Liver (tissue), 9 donors: ENCODE results near the gene ATG10. TPM values are rescaled to one million over a fixed set of nuclear protein-coding genes. Genes with fewer than 3 reads are reported as not detected.
A peak's percentile ranks its signal among the peaks of the same experiment; 100 is the strongest.

ENCODE experiments used
- DNase-seq: peaks from one replicate; pipeline ENCODE4 v3.0.0-alpha.2; 2017; ENCODE audit warnings: low spot score
- H3K27ac ChIP-seq, 2 donors: one replicate each; pipeline ENCODE4 v1.7.0; 2013; ENCODE audit warnings: inconsistent platforms in 2 of 2, low read length in 2 of 2, control low read depth in 1 of 2, low read depth in 1 of 2, mild to moderate bottlenecking in 1 of 2
- H3K27me3 ChIP-seq, 4 donors: one replicate each; pipeline versions ENCODE4 v1.6.1 to v1.7.0; 2013; ENCODE audit warnings: low read length in 3 of 4, inconsistent platforms in 1 of 4, mild to moderate bottlenecking in 1 of 4, moderate library complexity in 1 of 4; ENCODE audit not compliant: control insufficient read depth in 4 of 4, insufficient read depth in 4 of 4
- H3K36me3 ChIP-seq, 4 donors: one replicate each; pipeline versions ENCODE4 v1.6.1 to v1.7.0; 2013; ENCODE audit warnings: low read length in 3 of 4, mild to moderate bottlenecking in 3 of 4, low read depth in 1 of 4, moderate library complexity in 1 of 4; ENCODE audit not compliant: control insufficient read depth in 4 of 4, insufficient read depth in 3 of 4
- H3K4me1 ChIP-seq, 4 donors: one replicate each; pipeline versions ENCODE4 v1.6.1 to v1.7.0; 2013; ENCODE audit warnings: low read length in 3 of 4, mild to moderate bottlenecking in 3 of 4, moderate library complexity in 1 of 4; ENCODE audit not compliant: control insufficient read depth in 4 of 4, insufficient read depth in 4 of 4
- H3K4me3 ChIP-seq, 3 donors: one replicate each; pipeline versions ENCODE4 v1.6.1 to v1.7.0; 2013; ENCODE audit warnings: low read length in 3 of 3, control low read depth in 1 of 3, low read depth in 1 of 3, mild to moderate bottlenecking in 1 of 3
- H3K9ac ChIP-seq, 2 donors: one replicate each; pipeline ENCODE4 v1.7.0; 2013; ENCODE audit warnings: low read length in 2 of 2, mild to moderate bottlenecking in 2 of 2, moderate library complexity in 2 of 2, control low read depth in 1 of 2, low read depth in 1 of 2
- H3K9me3 ChIP-seq, 4 donors: one replicate each; pipeline versions ENCODE4 v1.6.1 to v1.7.0; 2013; ENCODE audit warnings: low read length in 3 of 4; ENCODE audit not compliant: control insufficient read depth in 4 of 4
- CTCF ChIP-seq: fragments of 150-350 bp; IDR thresholded peaks from 2 replicates; pipeline ENCODE4 v1.5.1; 2017; ENCODE audit warnings: improper control_type of control experiment, low read depth, low read length; ENCODE audit not compliant: missing input control
- FOXA1 ChIP-seq: IDR thresholded peaks from 2 replicates; pipeline ENCODE4 v1.6.1; 2016; ENCODE audit warnings: antibody characterized with exemption
- FOXA2 ChIP-seq: IDR thresholded peaks from 2 replicates; pipeline ENCODE4 v1.6.1; 2016; ENCODE audit warnings: antibody characterized with exemption
- GABPA ChIP-seq, 2 donors: IDR thresholded peaks in 1 of 2; conservative IDR thresholded peaks in 1 of 2; 2 replicates each; pipeline ENCODE4 v1.6.1; 2016; ENCODE audit warnings: antibody characterized with exemption in 2 of 2, mild to moderate bottlenecking in 1 of 2, moderate library complexity in 1 of 2
- HNF4A ChIP-seq, 2 donors: conservative IDR thresholded peaks; 2 replicates each; pipeline ENCODE4 v1.6.1; 2016; ENCODE audit warnings: antibody characterized with exemption in 2 of 2, mild to moderate bottlenecking in 2 of 2
- HNF4G ChIP-seq: IDR thresholded peaks from 2 replicates; pipeline ENCODE4 v1.6.1; 2016; ENCODE audit warnings: antibody characterized with exemption
- NR2F2 ChIP-seq: IDR thresholded peaks from 2 replicates; pipeline ENCODE4 v1.6.1; 2016; ENCODE audit warnings: antibody characterized with exemption
- RAD21 ChIP-seq, 2 donors: IDR thresholded peaks; 2 replicates each; pipeline ENCODE4 v1.6.1; 2016; ENCODE audit warnings: antibody characterized with exemption in 2 of 2, mild to moderate bottlenecking in 2 of 2
- SP1 ChIP-seq: IDR thresholded peaks from 2 replicates; pipeline ENCODE4 v1.6.1; 2018; ENCODE audit warnings: antibody characterized with exemption, mild to moderate bottlenecking
- YY1 ChIP-seq: IDR thresholded peaks from 2 replicates; pipeline ENCODE4 v1.6.1; 2016; ENCODE audit warnings: antibody characterized with exemption, mild to moderate bottlenecking
- WGBS: extraction: QIAGEN DNeasy Blood & Tissue Kit; methylation state at CpG from one replicate; pipeline ENCODE4 v1.1.7; 2013; 5-methylcytosine and 5-hydroxymethylcytosine counted together
- polyA plus RNA-seq, 2 donors: library from polyadenylated mRNA; stranded (reverse) in 1 of 2; unstranded in 1 of 2; fragments of 200-250 nt in 1 of 2; fragments of >200 nt in 1 of 2; fragmentation: Nextera tagmentation in 1 of 2; extraction: Ambion mirVana in 1 of 2; gene quantifications; one replicate each; pipeline versions ENCODE4 v1.2.1 to v1.2.3, GENCODE V29; 2013 to 2015
- total RNA-seq, 2 donors: library from RNA; depleted of rRNA; stranded (reverse); fragments of >200 nt; gene quantifications; one replicate each; pipeline ENCODE4 v1.2.3, GENCODE V29; 2014
- TF ChIP-seq, protein P1 (sequence below): IDR thresholded peaks from 2 replicates; pipeline ENCODE4 v1.6.1; 2016; ENCODE audit warnings: antibody characterized with exemption, mild to moderate bottlenecking
- TF ChIP-seq, protein P2 (sequence below): IDR thresholded peaks from 2 replicates; pipeline ENCODE4 v1.6.1; 2016; ENCODE audit warnings: antibody characterized with exemption
- donor health status: healthy.
- donor health status: healthy.
- donor health status: healthy.
- donor health status: healthy.
- donor health status: healthy.

Gene ATG10
- total and polyA plus RNA-seq, 4 donors = 3.1 to 7.8 (median 7.4) TPM

- TF ChIP-seq CTCF = peak; percentile 89
- TF ChIP-seq, protein P1, sequence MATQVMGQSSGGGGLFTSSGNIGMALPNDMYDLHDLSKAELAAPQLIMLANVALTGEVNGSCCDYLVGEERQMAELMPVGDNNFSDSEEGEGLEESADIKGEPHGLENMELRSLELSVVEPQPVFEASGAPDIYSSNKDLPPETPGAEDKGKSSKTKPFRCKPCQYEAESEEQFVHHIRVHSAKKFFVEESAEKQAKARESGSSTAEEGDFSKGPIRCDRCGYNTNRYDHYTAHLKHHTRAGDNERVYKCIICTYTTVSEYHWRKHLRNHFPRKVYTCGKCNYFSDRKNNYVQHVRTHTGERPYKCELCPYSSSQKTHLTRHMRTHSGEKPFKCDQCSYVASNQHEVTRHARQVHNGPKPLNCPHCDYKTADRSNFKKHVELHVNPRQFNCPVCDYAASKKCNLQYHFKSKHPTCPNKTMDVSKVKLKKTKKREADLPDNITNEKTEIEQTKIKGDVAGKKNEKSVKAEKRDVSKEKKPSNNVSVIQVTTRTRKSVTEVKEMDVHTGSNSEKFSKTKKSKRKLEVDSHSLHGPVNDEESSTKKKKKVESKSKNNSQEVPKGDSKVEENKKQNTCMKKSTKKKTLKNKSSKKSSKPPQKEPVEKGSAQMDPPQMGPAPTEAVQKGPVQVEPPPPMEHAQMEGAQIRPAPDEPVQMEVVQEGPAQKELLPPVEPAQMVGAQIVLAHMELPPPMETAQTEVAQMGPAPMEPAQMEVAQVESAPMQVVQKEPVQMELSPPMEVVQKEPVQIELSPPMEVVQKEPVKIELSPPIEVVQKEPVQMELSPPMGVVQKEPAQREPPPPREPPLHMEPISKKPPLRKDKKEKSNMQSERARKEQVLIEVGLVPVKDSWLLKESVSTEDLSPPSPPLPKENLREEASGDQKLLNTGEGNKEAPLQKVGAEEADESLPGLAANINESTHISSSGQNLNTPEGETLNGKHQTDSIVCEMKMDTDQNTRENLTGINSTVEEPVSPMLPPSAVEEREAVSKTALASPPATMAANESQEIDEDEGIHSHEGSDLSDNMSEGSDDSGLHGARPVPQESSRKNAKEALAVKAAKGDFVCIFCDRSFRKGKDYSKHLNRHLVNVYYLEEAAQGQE = no peak
Observed at GRCh38 chr5:82165740-82166530, 194.1 kb downstream of the ATG10 start (continued).

- TF ChIP-seq SP1 (no peak), FOXA2 (no peak), NR2F2 (no peak), HNF4A (conservative IDR thresholded peaks at IDR 0.05) (no peak), YY1 (no peak), RAD21 (IDR thresholded peaks at IDR 0.05) (no peak), HNF4G (no peak), FOXA1 (no peak), GABPA (IDR thresholded peaks at IDR 0.05 in 1 of 2, conservative IDR thresholded peaks at IDR 0.05 in 1 of 2) (no peak), CTCF (no peak)
- TF ChIP-seq, protein P2, sequence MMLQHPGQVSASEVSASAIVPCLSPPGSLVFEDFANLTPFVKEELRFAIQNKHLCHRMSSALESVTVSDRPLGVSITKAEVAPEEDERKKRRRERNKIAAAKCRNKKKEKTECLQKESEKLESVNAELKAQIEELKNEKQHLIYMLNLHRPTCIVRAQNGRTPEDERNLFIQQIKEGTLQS = no peak
- TF ChIP-seq, protein P1 = no peak
- H3K4me3 ChIP-seq = no peak overlapping the region
- H3K9ac ChIP-seq = no peak overlapping the region
- no peak for DNase-seq
- no peak overlapping the region for H3K27ac ChIP-seq
- WGBS = 81% methylated on average over 3 of the region's 3 CpGs
- H3K4me1 ChIP-seq = peaks cover 1 to 16% (median 5%) of the 10 kb centered on the region in 4 donors
- H3K36me3 ChIP-seq = no peaks in the 10 kb centered on the region
- H3K9me3 ChIP-seq = no peaks in the 10 kb centered on the region
- H3K27me3 ChIP-seq = no peaks in the 10 kb centered on the region
Observed at GRCh38 chr5:82167372-82167935, 195.6 kb downstream of the ATG10 start.
